Measurements from ENCODE around the gene RAB2B. TPM values are rescaled to one million over a fixed set of nuclear protein-coding genes. Genes with fewer than 3 reads are reported as not detected.

Gene RAB2B
- total RNA-seq, 2 experiments from 2014 or later: 27.6 to 29.0 TPM

DNA sequence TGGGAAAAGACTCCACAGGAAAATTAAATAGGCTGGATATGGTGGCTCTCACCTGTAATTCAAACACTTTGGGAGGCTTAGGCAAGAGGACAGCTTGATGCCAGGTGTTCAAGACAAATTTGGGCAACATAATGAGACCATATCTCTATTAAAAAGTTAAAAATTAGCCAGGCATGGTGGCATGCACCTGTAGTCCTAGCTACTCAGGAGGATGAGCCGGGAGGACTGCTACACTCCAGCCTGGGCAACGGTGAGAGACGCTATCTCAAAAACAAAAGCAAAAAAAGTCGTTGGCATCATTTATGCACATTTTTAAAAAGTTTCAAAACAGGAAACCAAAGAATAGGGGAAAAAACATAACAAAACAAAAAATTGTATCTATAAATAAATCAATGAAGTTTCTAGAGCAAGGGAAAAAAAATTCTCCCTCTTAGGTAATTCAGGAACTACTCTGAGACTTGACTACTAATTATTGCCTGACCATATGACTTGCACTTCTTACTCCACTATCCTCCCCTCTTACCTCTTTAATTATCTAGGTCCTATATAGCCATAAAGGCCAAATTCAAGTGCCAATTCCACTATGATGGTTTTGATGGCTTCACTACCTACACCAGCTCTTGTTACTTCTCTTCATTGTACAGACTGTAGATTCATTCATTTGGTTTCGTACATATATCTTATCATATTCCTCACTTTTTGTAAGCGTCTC lies 32.8 kb upstream of the RAB2B start:
- Mint-ChIP-seq H3K27me3 (no peaks in the 10 kb centered on the region), H3K4me3 (peak overlapping the region; percentile 96), H3K9me3 (no peaks in the 10 kb centered on the region), H3K36me3 (ENCODE audit: low read depth) (peaks cover 40% of the 10 kb centered on the region), H3K4me1 (peaks cover 53% of the 10 kb centered on the region), H3K27ac (peak overlapping the region; percentile 96)
- ChIA-PET POLR2A (interaction anchor here (0.6 to 6.4 kb wide), 11 partner anchors 9 to 244 kb away, joined by 3 to 50 read pairs (median 6); partner anchors contain the start of genes CHD8, RAB2B, SALL2 and TOX4), CTCF (interaction anchor here (1.9 to 5.0 kb wide), 3 partner anchors 11 to 54 kb away, joined by 12 to 45 read pairs (median 20); partner anchors contain the start of genes CHD8, RAB2B and TOX4)
- DNase-seq: no peak

- ChIA-PET POLR2A (no interaction called here), CTCF (no interaction called here)
- Mint-ChIP-seq H3K4me1 (peaks cover 55% of the 10 kb centered on the region), H3K27me3 (no peaks in the 10 kb centered on the region), H3K9me3 (no peaks in the 10 kb centered on the region), H3K27ac (no peak overlapping the region), H3K4me3 (no peak overlapping the region), H3K36me3 (ENCODE audit: low read depth) (peaks cover 60% of the 10 kb centered on the region)
- no peak for DNase-seq
Measured at GRCh38 chr14:21506557-21506956, 29.8 kb upstream of the RAB2B start.

GRCh38 chr14:21505012-21505553 lies 28.3 kb upstream of the RAB2B start:
- Mint-ChIP-seq H3K27ac (peak overlapping the region; percentile 69), H3K36me3 (ENCODE audit: low read depth) (peaks cover 62% of the 10 kb centered on the region), H3K27me3 (no peaks in the 10 kb centered on the region), H3K9me3 (no peaks in the 10 kb centered on the region), H3K4me1 (peaks cover 57% of the 10 kb centered on the region), H3K4me3 (peak overlapping the region; percentile 47)
- ChIA-PET CTCF (interaction anchor here (1.3 kb wide), 1 partner anchor 28 kb away, joined by 4 read pairs; the partner anchor contains the start of gene TOX4), POLR2A (interaction anchor here (1.2 to 1.6 kb wide), 2 partner anchors 10 to 27 kb away, joined by 4 to 5 read pairs; no protein-coding TSS in a partner anchor)
- peak; percentile 43 for DNase-seq

DNA sequence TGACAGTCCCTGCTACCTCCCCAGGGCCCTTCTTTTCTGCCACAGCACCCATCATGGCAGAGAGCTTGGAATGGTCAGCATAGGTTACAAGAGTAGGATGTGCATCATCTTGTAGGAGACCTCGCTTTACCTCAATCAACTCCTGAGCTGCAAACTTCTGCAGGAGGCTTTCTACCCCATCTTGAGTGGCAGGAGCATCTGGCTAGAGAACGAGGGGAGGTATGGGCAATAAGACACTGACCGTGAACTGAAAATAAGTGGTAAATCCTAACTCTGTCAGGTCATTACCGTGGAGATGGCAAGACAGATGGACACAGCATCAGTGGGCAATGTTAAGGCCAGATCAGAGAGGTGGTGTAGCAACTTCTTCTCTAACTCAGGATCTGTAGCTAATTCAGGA lies 26.6 kb upstream of the RAB2B start:
- Mint-ChIP-seq H3K4me3 (no peak overlapping the region), H3K4me1 (peaks cover 52% of the 10 kb centered on the region), H3K27me3 (no peaks in the 10 kb centered on the region), H3K9me3 (no peaks in the 10 kb centered on the region), H3K27ac (peak overlapping the region; percentile 32), H3K36me3 (ENCODE audit: low read depth) (peaks cover 66% of the 10 kb centered on the region)
- CTCF ChIA-PET: interaction anchor here (0.7 to 1.0 kb wide), 2 partner anchors 15 to 47 kb away, joined by 3 read pairs; no protein-coding TSS in a partner anchor
- DNase-seq: no peak
- POLR2A ChIA-PET: interaction anchor here (0.9 to 4.1 kb wide), 2 partner anchors 26 to 27 kb away, joined by 3 to 16 read pairs; partner anchors contain the start of genes RAB2B and TOX4

DNA sequence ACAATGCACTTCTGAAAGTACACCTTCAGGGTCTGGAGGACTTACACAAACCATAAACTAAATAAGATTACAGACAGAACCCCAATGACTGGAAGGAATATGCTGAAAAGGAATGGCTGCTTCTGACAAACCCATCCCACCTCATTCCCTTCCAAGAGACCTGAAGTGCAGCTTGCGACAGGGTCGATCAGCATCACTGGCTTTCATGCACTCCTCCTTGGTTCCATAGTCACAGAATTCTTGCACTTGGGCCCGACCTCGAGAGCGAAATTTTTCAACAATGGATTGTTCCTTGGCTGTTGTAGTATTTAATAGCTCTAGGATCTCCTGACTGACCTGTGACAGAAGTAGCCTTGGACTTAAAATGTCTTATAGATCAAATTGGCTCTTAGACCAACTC lies 24.8 kb upstream of the RAB2B start:
- Mint-ChIP-seq H3K9me3 (no peaks in the 10 kb centered on the region), H3K27me3 (no peaks in the 10 kb centered on the region), H3K4me3 (no peak overlapping the region), H3K4me1 (peaks cover 39% of the 10 kb centered on the region), H3K36me3 (ENCODE audit: low read depth) (peaks cover 65% of the 10 kb centered on the region), H3K27ac (no peak overlapping the region)
- no peak for DNase-seq
- CTCF ChIA-PET: interaction anchor here (0.7 to 1.4 kb wide), 3 partner anchors 12 to 55 kb away, joined by 4 to 7 read pairs (median 4); no protein-coding TSS in a partner anchor
- POLR2A ChIA-PET: interaction anchor here (1.1 to 4.1 kb wide), 3 partner anchors 8 to 24 kb away, joined by 6 to 16 read pairs (median 8); partner anchors contain the start of genes METTL3, RAB2B and TOX4

DNA sequence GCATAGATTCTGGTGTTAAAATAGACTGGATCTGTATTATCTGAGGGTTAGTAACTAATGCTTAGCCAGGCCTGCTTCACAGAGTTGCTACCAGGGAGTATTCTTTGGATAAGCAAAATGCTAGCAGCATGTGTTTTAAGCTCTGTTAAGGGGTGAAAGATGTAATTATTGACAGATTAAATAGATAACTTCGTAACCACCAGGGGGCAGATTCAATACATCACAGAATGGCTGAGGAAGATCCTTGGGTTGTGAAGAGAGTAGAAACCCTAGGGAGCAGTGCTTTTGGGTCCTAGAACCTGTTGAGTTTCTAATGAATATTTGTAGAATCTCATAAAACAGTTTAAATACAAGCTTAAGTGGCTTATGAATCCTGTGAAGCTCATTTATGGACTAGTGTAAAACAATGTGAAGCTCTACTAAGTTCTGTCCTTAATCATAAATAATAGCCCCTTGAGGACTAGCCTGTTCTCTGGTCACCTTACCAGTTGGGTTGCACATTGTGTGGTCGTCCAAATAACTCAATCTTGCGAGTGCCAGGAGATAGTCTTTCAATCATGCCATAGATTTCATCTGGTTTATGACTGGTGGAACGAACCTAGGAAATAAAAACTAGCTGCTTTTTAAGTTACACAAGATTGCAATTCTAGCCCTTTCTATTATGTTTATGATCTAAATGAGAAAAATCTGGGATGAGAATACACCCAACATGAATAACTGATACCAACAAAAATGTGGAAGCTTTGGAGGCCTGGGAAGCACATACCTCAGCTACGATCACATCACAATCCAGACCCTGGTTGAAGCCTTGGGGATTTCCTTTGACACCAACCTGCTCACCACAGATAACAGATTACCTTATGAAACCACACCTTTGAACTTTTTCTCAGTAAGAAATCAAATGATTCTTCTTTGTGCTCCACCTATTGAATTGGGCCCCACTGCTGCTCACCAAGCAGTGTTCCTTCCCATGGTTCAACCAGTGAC lies 22.1 kb upstream of the RAB2B start:
- DNase-seq: no peak
- no peak overlapping the region for H3K4me3 Mint-ChIP-seq

GRCh38 chr14:21496453-21496852 lies 19.7 kb upstream of the RAB2B start:
- peaks cover 18% of the 10 kb centered on the region for H3K4me1 Mint-ChIP-seq
- H3K4me3 Mint-ChIP-seq: no peak overlapping the region
- peaks cover 73% of the 10 kb centered on the region for H3K36me3 Mint-ChIP-seq (ENCODE audit: low read depth)
- no peak overlapping the region for H3K27ac Mint-ChIP-seq
- H3K9me3 Mint-ChIP-seq: no peaks in the 10 kb centered on the region
- ChIA-PET CTCF (no interaction called here), POLR2A (interaction anchor here (1.6 to 3.8 kb wide), 2 partner anchors 14 kb away, joined by 4 to 40 read pairs; partner anchors contain the start of gene METTL3)
- no peak for DNase-seq
- H3K27me3 Mint-ChIP-seq: no peaks in the 10 kb centered on the region

More for the DNA sequence above, 22.1 kb upstream of the RAB2B start:
- Mint-ChIP-seq H3K27me3 (no peaks in the 10 kb centered on the region), H3K9me3 (no peaks in the 10 kb centered on the region), H3K27ac (peak overlapping the region; percentile 27), H3K4me1 (peaks cover 24% of the 10 kb centered on the region), H3K36me3 (ENCODE audit: low read depth) (peaks cover 79% of the 10 kb centered on the region)
- POLR2A ChIA-PET: interaction anchor here (0.6 to 3.8 kb wide), 12 partner anchors 9 to 241 kb away, joined by 3 to 40 read pairs (median 5); partner anchors contain the start of genes CHD8, METTL3, SALL2 and TOX4
- CTCF ChIA-PET: interaction anchor here (0.7 to 3.6 kb wide), 26 partner anchors 9 to 1071 kb away, joined by 3 to 48 read pairs (median 4); partner anchors contain the start of genes CHD8, METTL3, RAB2B and SALL2

DNA sequence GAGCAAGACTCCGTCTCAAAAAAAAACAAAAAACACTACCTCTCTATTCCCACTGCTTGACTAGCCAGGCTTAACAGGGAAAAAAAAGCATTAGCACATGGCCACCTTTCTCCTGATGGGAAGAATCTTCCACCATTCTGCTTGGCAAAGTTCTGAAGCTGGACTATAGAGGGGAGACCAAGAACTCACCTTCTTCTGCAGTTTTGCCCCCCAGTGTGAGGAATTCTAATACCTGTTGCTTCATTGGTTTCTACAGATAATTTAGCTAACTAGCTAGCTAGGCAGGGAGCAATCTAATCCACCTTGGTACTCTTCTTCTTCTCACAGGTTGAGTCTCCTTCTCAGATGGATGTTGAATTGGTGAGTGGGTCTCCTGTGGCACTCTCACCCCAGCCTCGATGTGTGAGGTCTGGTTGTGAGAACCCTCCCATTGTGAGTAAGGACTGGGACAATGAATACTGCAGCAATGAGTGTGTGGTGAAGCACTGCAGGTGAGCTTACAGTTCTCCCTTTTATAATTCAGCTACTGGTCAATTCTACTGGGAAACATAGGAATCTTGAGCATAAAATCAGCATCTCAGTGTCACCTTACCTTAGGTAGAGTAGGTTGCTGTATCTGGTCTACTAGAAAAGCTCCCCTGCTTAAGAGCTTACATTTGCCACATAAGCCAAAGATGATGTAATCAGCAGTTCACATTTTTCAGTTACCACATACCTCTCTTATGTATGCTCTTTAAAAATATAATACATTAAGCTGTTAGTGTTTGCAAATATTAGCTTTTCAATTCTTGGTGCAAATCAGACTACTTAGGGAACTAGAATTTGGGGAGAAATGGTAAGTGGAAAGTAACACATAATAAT lies 18.4 kb upstream of the RAB2B start:
- POLR2A ChIA-PET: interaction anchor here (0.6 to 1.6 kb wide), 4 partner anchors 10 to 69 kb away, joined by 3 to 7 read pairs (median 4); partner anchors contain the start of genes METTL3, RAB2B and TOX4
- Mint-ChIP-seq H3K36me3 (ENCODE audit: low read depth) (peaks cover 71% of the 10 kb centered on the region), H3K9me3 (no peaks in the 10 kb centered on the region), H3K4me1 (peaks cover 11% of the 10 kb centered on the region), H3K4me3 (no peak overlapping the region), H3K27me3 (no peaks in the 10 kb centered on the region), H3K27ac (no peak overlapping the region)
- no peak for DNase-seq
- CTCF ChIA-PET: interaction anchor here (0.6 to 2.0 kb wide), 7 partner anchors 17 to 1127 kb away, joined by 3 to 7 read pairs (median 3); no protein-coding TSS in a partner anchor

- CTCF ChIA-PET: interaction anchor here (2.4 kb wide), 1 partner anchor 12 kb away, joined by 16 read pairs; no protein-coding TSS in a partner anchor
Measured at GRCh38 chr14:21486640-21487087, 9.9 kb upstream of the RAB2B start.

GRCh38 chr14:21476523-21476924 lies 235 bp downstream of the RAB2B start:
- Mint-ChIP-seq H3K4me3 (peak overlapping the region; percentile 100), H3K36me3 (ENCODE audit: low read depth) (peaks cover 21% of the 10 kb centered on the region), H3K9me3 (no peaks in the 10 kb centered on the region), H3K27ac (peak overlapping the region; percentile 100), H3K27me3 (no peaks in the 10 kb centered on the region), H3K4me1 (peaks cover 46% of the 10 kb centered on the region)
- DNase-seq: no peak
- CTCF ChIA-PET: interaction anchor here (0.7 to 4.0 kb wide), 12 partner anchors 11 to 372 kb away, joined by 3 to 54 read pairs (median 6); partner anchors contain the start of genes CHD8, METTL3 and SALL2
- POLR2A ChIA-PET: interaction anchor here (0.6 to 4.1 kb wide), 11 partner anchors 11 to 92 kb away, joined by 3 to 46 read pairs (median 12); partner anchors contain the start of genes CHD8, METTL3 and SUPT16H

More at GRCh38 chr14:21486640-21487087, 9.9 kb upstream of the RAB2B start:
- POLR2A ChIA-PET: no interaction called here
- H3K4me3 Mint-ChIP-seq: no peak overlapping the region
- no peaks in the 10 kb centered on the region for H3K9me3 Mint-ChIP-seq
- peaks cover 1% of the 10 kb centered on the region for H3K4me1 Mint-ChIP-seq
- no peak overlapping the region for H3K27ac Mint-ChIP-seq
- H3K27me3 Mint-ChIP-seq: no peaks in the 10 kb centered on the region
- DNase-seq: no peak
- peaks cover 30% of the 10 kb centered on the region for H3K36me3 Mint-ChIP-seq (ENCODE audit: low read depth)

All from activated CD4-positive, alpha-beta memory T cell treated with anti-CD3 and anti-CD28 coated beads, Interleukin-2, amount 10 ng/mL, durations not matched to agents 7 days and 5 days (primary cell).